Endothelial cell of umbilical vein (primary cell): Measurements from ENCODE around the gene SPINK13. TPM values are rescaled to one million over a fixed set of nuclear protein-coding genes. Genes with fewer than 3 reads are reported as not detected.

Experiments used
- BruUV-seq: library from RNA; stranded (reverse); fragments of 400-500 nt; replicated peaks from 2 replicates; lab custom pipeline; 2021; lab: Mats Ljungman, UMichigan
- CTCF ChIA-PET: fragments of 300-600, 350-600 bp; sonication (Branson Sonifier 250); formaldehyde crosslinking; loops from one replicate; lab custom pipeline; 2021; ENCODE audit warnings: antibody characterized with exemption, inconsistent platforms; lab: Charles Lee
- POLR2A ChIA-PET: fragments of 300-600, 350-600 bp; sonication (Branson Sonifier 250); formaldehyde crosslinking; loops from one replicate; lab custom pipeline; 2021; ENCODE audit warnings: antibody characterized with exemption, inconsistent platforms; lab: Charles Lee
- DNase-seq: peaks from one replicate; pipeline ENCODE4 v3.0.0-alpha.2; 2011; ENCODE audit warnings: low read depth, low spot score
- FAIRE-seq: peaks from 2 replicates; lab custom pipeline; 2011; peaks lifted over from hg19 to GRCh38; lab: Jason Lieb, UNC
- H2AFZ ChIP-seq: 2 replicates; pipeline ENCODE4 v1.6.0; 2012; ENCODE audit warnings: low read depth, low read length, control low read depth, inconsistent platforms
- H3K27ac ChIP-seq: 2 replicates; pipeline ENCODE4 v1.5.1; 2011; ENCODE audit warnings: low read depth, mild to moderate bottlenecking, control low read depth, low read length, moderate library complexity; ENCODE audit not compliant: insufficient read depth
- H3K27me3 ChIP-seq, 2 experiments: 2 replicates each; pipeline versions ENCODE4 v1.6.0 to v1.6.1; 2011; ENCODE audit warnings: low read length in 2 of 2, mixed read lengths in 1 of 2; ENCODE audit not compliant: control insufficient read depth in 2 of 2, insufficient read depth in 2 of 2
- H3K36me3 ChIP-seq, 2 experiments: 2 replicates in 1 of 2; 3 replicates in 1 of 2; pipeline ENCODE4 v1.5.1; 2011; ENCODE audit warnings: low read length in 2 of 2, mild to moderate bottlenecking in 1 of 2, moderate library complexity in 1 of 2; ENCODE audit not compliant: control insufficient read depth in 2 of 2, insufficient read depth in 2 of 2; ENCODE audit errors: extremely low read depth in 1 of 2
- H3K4me1 ChIP-seq: 3 replicates; pipeline ENCODE4 v1.5.1; 2011; ENCODE audit warnings: mild to moderate bottlenecking, low read length; ENCODE audit not compliant: control insufficient read depth, insufficient read depth; ENCODE audit errors: extremely low read depth
- H3K4me2 ChIP-seq: 2 replicates; pipeline ENCODE4 v1.6.1; 2011; ENCODE audit warnings: low read length, control low read depth, mixed read lengths; ENCODE audit not compliant: insufficient read depth
- H3K4me3 ChIP-seq, 3 experiments: fragments of 200-600 bp in 1 of 3; sonication (generic), shearing (Covaris generic) in 1 of 3; replicated peaks in 1 of 3; 2 replicates each; pipeline ENCODE4 v1.5.1; 2011 to 2016; ENCODE audit warnings: control low read depth in 3 of 3, low read length in 3 of 3, mild to moderate bottlenecking in 2 of 3, inconsistent platforms in 1 of 3, low read depth in 1 of 3, moderate library complexity in 1 of 3; ENCODE audit not compliant: insufficient read depth in 1 of 3
- H3K79me2 ChIP-seq: 2 replicates; pipeline ENCODE4 v1.6.0; 2012; ENCODE audit warnings: low read length, inconsistent platforms; ENCODE audit not compliant: control insufficient read depth, insufficient read depth
- H3K9ac ChIP-seq: replicated peaks from 2 replicates; pipeline ENCODE3; 2011; ENCODE audit warnings: low read length, control low read depth; ENCODE audit not compliant: insufficient read depth; ENCODE audit errors: extremely low read depth
- H3K9me1 ChIP-seq: replicated peaks from 3 replicates; pipeline ENCODE4 v1.6.0; 2011; ENCODE audit warnings: mild to moderate bottlenecking, low read length; ENCODE audit not compliant: control insufficient read depth, insufficient read depth; ENCODE audit errors: extremely low read depth
- H3K9me3 ChIP-seq: replicated peaks from 2 replicates; pipeline ENCODE4 v1.5.1; 2012; ENCODE audit warnings: low read length, inconsistent platforms; ENCODE audit not compliant: control insufficient read depth, insufficient read depth
- H4K20me1 ChIP-seq: replicated peaks from 2 replicates; pipeline ENCODE3; 2011; ENCODE audit warnings: mild to moderate bottlenecking, low read length; ENCODE audit not compliant: control insufficient read depth, insufficient read depth; ENCODE audit errors: extremely low read depth
- EZH2 ChIP-seq: IDR thresholded peaks from 2 replicates; pipeline ENCODE4 v1.6.1; 2012; ENCODE audit warnings: borderline replicate concordance, low read depth, mild to moderate bottlenecking, moderate library complexity, low read length, inconsistent platforms; ENCODE audit not compliant: severe bottlenecking
- FOS ChIP-seq: IDR thresholded peaks from 2 replicates; pipeline ENCODE4 v1.6.1; 2011; ENCODE audit warnings: mild to moderate bottlenecking, low read length, moderate library complexity, borderline replicate concordance; ENCODE audit not compliant: insufficient read depth
- GATA2 ChIP-seq: IDR thresholded peaks from 2 replicates; pipeline ENCODE4 v1.7.0; 2011; ENCODE audit warnings: low read depth, mild to moderate bottlenecking, moderate library complexity, mixed read lengths, low read length; ENCODE audit not compliant: insufficient read length, insufficient read depth
- JUN ChIP-seq: IDR thresholded peaks from 2 replicates; pipeline ENCODE4 v1.6.1; 2011; ENCODE audit warnings: borderline replicate concordance, low read depth; ENCODE audit not compliant: insufficient read length, insufficient read depth
- MYC ChIP-seq: IDR thresholded peaks from one replicate; pipeline ENCODE4 v1.6.1; 2011; ENCODE audit warnings: mild to moderate bottlenecking, low read depth, low read length
- POLR2A ChIP-seq: IDR thresholded peaks from 2 replicates; pipeline ENCODE4 v1.6.1; 2012; ENCODE audit warnings: low read depth, mild to moderate bottlenecking, control low read depth, low read length
- POLR2AphosphoS5 ChIP-seq: IDR thresholded peaks from 2 replicates; pipeline ENCODE4 v1.6.1; 2012; ENCODE audit warnings: low read depth, mild to moderate bottlenecking, control low read depth, low read length, moderate library complexity; ENCODE audit not compliant: insufficient read depth
- dilution Hi-C: fragments of 300-500 bp; cut with MboI; formaldehyde crosslinking; loops from one replicate; pipeline ENCODE4 v1.15.0; 2019; ENCODE audit warnings: low sequenced_read_pairs; ENCODE audit not compliant: extremely low pct_ligation_motif_present
- intact Hi-C: fragments of 100-400 bp; cut with micrococcal nuclease; formaldehyde crosslinking; loops from one replicate; pipeline ENCODE4 v1.10.0; 2022
- polyA plus RNA-seq, 4 experiments: library from polyadenylated mRNA; depleted of rRNA in 3 of 4; stranded (reverse) in 3 of 4; unstranded in 1 of 4; fragments of >200 nt; gene quantifications; 2 replicates each; pipeline versions ENCODE4 v1.2.1 to v1.2.3, GENCODE V29; 2011 to 2012; ENCODE audit warnings: missing spikeins in 1 of 4
- total RNA-seq: library from RNA; stranded (reverse); gene quantifications from 2 replicates; pipeline ENCODE4 v1.2.3, GENCODE V29; 2021
- TF ChIP-seq, protein P1 (sequence below): IDR thresholded peaks from 2 replicates; pipeline ENCODE4 v1.6.1; 2011; ENCODE audit not compliant: insufficient read depth, insufficient read length

Gene SPINK13
- total and polyA plus RNA-seq, 2 donors (not counting 3 experiments of a cell fraction or from before 2014, with no cell fraction given), result not detected

DNA sequence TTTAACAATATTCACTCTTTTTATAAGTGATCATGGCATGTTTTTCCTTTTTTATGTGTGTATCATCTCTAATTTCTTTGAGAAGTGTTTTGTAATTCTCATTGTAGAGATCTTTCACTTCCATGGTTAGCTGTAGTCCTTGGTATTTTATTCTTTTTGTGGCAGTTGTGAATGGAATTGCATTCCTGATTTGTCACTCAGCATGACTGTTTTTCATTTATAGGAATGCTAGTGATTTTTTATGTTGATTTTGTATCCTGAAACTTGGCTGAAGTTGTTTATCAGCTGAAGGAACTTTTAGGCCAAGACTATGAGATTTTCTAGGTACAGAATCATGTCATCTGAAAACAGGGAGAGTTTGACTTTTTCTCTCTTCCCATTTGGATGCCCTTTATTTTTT lies 13.1 kb upstream of the SPINK13 start:
- no peaks in the 10 kb centered on the region for H3K9me3 ChIP-seq
- dilution Hi-C loops, result no loop called here

DNA sequence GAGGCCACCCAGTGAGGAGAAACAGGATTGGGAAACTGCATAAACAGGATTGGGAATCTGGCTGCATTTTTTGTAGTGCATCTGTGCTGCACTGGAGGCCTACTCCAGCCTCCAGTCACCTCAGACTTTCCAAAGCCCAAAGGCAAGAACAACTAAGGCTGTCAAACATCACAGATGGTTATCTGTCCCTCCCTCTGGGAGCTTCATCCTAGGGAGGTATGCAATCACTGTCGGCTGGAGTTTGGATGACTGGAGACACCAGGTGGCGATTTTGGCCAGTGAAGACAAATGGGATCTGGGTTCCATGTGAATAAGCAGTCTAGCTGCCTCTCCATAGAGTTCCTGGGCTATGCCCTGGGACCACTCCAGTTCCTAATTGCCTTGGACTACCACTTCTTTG lies 9.3 kb upstream of the SPINK13 start:
- H3K4me1 ChIP-seq, result no peaks in the 10 kb centered on the region
- dilution Hi-C loops (no loop called here), intact Hi-C loops (no loop called here)
- no peak overlapping the region for H3K4me3 ChIP-seq
- H3K27ac ChIP-seq, result no peak overlapping the region
- no peaks in the 10 kb centered on the region for H4K20me1 ChIP-seq
- H3K79me2 ChIP-seq, result no peaks in the 10 kb centered on the region
- TF ChIP-seq JUN, result no peak
- no peaks in the 10 kb centered on the region for H3K9me1 ChIP-seq
- CTCF ChIA-PET, result interaction anchor here (1.4 kb wide), 1 partner anchor 32 kb away, joined by 4 read pairs; no protein-coding TSS in a partner anchor
- H3K36me3 ChIP-seq, result no peaks in the 10 kb centered on the region
- H2AFZ ChIP-seq, result no peak overlapping the region
- no TSS peak for BruUV-seq
- no peak overlapping the region for H3K9ac ChIP-seq
- H3K9me3 ChIP-seq, result no peaks in the 10 kb centered on the region
- no peak overlapping the region for H3K4me2 ChIP-seq
- no peak for FAIRE-seq
- no peak for DNase-seq
- no peaks in the 10 kb centered on the region for H3K27me3 ChIP-seq
- POLR2A ChIA-PET, result no interaction called here

More for the DNA sequence above, 13.1 kb upstream of the SPINK13 start:
- no peaks in the 10 kb centered on the region for H3K4me1 ChIP-seq
- TF ChIP-seq JUN, result no peak
- no peak for TF ChIP-seq GATA2
- TF ChIP-seq EZH2, result no peak
- TF ChIP-seq FOS, result no peak
- TF ChIP-seq, protein P1, sequence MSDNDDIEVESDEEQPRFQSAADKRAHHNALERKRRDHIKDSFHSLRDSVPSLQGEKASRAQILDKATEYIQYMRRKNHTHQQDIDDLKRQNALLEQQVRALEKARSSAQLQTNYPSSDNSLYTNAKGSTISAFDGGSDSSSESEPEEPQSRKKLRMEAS, result no peak
- TF ChIP-seq POLR2A, result no peak
- TF ChIP-seq POLR2AphosphoS5, result no peak
- TF ChIP-seq MYC, result no peak
- no peak overlapping the region for H2AFZ ChIP-seq
- no peaks in the 10 kb centered on the region for H4K20me1 ChIP-seq
- DNase-seq (no peak), FAIRE-seq (no peak)
- H3K36me3 ChIP-seq, result no peaks in the 10 kb centered on the region
- H3K27me3 ChIP-seq, result no peaks in the 10 kb centered on the region
- BruUV-seq, result no TSS peak
- CTCF ChIA-PET, result interaction anchor here (1.4 kb wide), 1 partner anchor 12 kb away, joined by 3 read pairs; no protein-coding TSS in a partner anchor
- POLR2A ChIA-PET, result no interaction called here
- H3K9me1 ChIP-seq, result no peaks in the 10 kb centered on the region
- no peak overlapping the region for H3K27ac ChIP-seq
- no peaks in the 10 kb centered on the region for H3K79me2 ChIP-seq
- no peak overlapping the region for H3K4me3 ChIP-seq
- no peak overlapping the region for H3K4me2 ChIP-seq
- intact Hi-C loops, result no loop called here
- H3K9ac ChIP-seq, result no peak overlapping the region
